ES-I3 (cell line): Measurements from ENCODE around the gene HIC1.

Experiments used
- H3K36me3 ChIP-seq: 2 replicates; pipeline ENCODE4 v1.6.1; 2013; ENCODE audit warnings: mild to moderate bottlenecking, low read length, control low read depth, moderate library complexity; ENCODE audit not compliant: insufficient read depth
- H3K4me1 ChIP-seq: 2 replicates; pipeline ENCODE4 v1.6.1; 2013; ENCODE audit warnings: mild to moderate bottlenecking, control low read depth, low read length; ENCODE audit not compliant: insufficient read depth
- H3K9ac ChIP-seq: 2 replicates; pipeline ENCODE4 v1.6.1; 2013; ENCODE audit warnings: low read depth, mild to moderate bottlenecking, low read length, moderate library complexity
- H3K9me3 ChIP-seq: 2 replicates; pipeline ENCODE4 v1.6.1; 2013; ENCODE audit warnings: mild to moderate bottlenecking, low read length, moderate library complexity; ENCODE audit not compliant: control insufficient read depth, insufficient read depth

HIC1 gene

DNA sequence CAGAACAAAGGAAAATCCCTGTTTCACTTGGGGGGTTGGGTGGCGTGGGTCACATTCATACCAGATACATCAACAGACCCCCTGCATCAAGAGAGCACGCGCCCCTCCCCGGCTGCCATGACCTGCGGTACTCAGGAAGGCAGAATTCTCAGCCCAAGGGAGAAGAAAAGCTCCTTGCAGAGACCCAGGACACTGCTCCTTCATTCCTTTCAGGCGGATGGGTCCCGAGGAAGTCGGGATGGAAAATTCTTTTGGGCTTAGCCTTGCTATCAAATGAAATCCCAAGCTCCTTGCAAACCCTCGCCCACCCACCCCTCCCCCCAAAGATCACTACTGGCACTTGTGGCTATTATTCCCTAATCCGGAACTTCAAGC, 40.6 kb downstream of the HIC1 start:
- no peaks in the 10 kb centered on the region for H3K9me3 ChIP-seq
- peaks cover 17% of the 10 kb centered on the region for H3K4me1 ChIP-seq
- no peak overlapping the region for H3K9ac ChIP-seq
- H3K36me3 ChIP-seq: no peaks in the 10 kb centered on the region; the same call in 1 of the 2 replicates

DNA sequence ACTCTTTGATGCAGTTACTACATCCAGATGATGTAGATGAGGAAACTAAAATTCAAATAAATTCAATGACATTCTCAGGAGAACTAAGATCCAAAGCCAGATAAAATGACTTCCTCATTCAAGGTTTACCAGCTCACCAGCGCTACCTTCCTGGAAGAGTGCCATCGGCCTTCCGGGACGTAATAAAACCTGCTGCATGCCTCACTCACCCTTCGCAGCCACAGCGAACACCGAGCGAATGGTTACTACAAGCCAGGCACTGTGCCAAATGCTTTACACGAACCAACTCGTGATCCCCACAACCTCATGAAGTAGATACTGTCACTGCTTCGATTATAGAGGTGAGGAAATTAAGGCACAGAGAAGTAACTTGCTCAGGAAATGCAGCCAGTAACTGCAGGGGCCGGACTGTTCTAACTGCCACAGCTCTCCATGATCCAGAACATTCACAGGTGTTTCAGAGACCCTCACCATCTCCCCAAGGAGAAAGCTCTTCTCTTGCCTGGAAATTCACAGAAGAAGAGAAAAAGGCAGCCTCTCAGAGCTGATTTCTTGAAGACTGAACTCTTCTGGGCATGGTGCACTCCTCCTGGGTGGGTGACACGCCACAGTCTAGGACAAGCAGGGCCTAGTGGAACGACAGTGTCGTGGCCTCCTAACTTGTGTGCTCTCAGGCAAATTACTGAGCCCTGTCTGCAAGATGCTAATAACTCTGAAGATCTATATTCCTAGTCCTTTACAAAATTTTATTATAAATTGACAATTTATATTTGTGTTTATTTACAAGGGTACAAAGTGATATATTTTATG, 46.8 kb downstream of the HIC1 start:
- Histone ChIP-seq H3K4me1 (no peaks in the 10 kb centered on the region), H3K36me3 (no peaks in the 10 kb centered on the region; the same call in 1 of the 2 replicates), H3K9ac (no peak overlapping the region), H3K9me3 (no peaks in the 10 kb centered on the region)

DNA sequence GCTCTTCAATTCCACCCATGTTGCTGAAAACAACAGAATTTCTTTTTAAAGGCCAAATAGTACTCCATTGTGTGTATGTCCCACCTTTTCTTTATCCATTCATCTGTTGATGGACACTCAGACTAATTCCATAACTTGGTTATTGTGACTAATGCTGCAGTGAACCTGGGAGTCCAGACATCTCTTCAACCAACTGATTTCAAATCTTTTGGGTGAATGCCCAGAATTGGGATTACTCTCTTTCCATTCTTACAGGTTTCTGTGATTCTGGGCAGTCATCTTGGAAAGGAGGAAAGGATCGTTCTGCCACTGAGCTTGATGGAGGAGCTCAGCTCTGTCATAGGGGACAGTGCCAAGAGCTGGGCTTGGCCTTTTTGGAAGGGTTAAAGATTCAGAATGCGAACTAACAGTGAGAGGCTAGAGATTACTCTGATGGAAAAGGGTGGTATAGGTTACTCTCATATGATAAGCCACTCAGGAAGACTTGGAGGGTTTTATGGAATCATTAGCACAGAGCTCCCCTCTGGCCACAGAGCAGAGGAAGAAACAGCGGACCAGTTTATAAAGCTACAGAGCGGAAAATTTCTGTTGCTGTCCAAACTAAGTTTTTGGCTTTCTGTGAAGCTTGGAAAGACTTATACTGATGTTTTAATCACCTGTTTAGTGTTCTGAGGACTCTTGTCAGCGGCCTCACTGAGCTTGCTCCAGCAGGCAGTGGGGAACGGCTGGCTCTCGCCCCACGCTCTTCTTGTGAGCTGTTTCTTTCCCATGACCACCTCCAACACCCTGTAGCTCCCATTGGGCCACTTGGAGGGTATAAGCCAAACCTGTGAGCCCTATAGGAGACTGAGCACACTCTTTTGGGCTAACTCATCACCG, 48.3 kb downstream of the HIC1 start:
- Histone ChIP-seq H3K36me3 (no peaks in the 10 kb centered on the region; the same call in 1 of the 2 replicates), H3K4me1 (no peaks in the 10 kb centered on the region), H3K9me3 (no peaks in the 10 kb centered on the region), H3K9ac (no peak overlapping the region; the same call in 1 of the 2 replicates)

DNA sequence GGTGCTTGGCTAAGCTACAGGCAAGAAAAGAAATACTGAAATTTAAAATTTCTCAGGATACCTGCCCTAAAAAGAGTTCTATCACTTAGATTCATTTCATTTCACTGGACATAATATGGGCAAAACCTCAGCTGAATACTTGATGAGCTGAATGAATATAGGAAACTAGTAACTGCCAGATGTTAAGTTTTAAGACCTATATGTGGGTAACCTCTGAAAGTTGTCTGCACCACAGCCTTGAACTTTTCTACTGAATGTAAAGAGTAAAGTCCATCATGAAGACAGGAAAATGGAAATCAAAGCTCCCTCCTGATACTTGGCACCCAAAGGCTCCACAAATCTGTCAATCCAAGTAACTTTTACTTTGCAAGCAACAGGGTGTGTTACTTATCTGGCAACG, 50.8 kb downstream of the HIC1 start:
- no peaks in the 10 kb centered on the region for H3K4me1 ChIP-seq
- H3K36me3 ChIP-seq: no peaks in the 10 kb centered on the region
- H3K9ac ChIP-seq: no peak overlapping the region
- no peaks in the 10 kb centered on the region for H3K9me3 ChIP-seq

DNA sequence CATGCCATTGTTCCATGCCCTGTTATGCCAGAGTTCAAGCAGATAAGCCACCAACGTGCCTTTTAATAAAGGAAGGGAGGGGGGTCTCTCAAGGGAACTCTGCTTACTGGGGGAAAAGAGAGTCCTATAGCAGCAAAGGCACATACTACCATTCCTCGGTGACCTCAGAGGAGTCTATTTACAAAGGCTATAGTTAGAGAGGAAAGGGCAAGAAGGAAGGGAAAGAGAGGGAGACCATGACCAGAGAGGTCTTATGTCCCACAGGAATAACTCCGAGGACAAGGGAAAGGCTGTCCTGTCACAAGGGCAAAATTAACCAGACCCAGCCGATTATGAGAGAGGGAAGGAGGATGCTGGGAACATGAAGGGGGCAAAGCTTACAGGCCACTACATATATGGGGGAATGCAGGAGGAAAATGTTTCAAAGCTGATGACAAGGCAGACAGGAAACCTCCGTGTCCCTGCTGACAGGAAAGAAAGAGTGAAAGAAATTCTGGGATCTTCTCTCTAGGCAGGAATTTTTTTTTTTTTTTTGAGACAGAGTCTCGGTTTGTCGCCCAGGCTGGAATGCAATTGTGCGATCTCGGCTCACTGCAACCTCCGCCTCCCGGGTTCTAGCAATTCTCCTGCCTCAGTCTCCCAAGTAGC, 51.5 kb downstream of the HIC1 start:
- H3K4me1 ChIP-seq: no peaks in the 10 kb centered on the region
- no peaks in the 10 kb centered on the region for H3K36me3 ChIP-seq
- H3K9ac ChIP-seq: no peak overlapping the region
- no peaks in the 10 kb centered on the region for H3K9me3 ChIP-seq

DNA sequence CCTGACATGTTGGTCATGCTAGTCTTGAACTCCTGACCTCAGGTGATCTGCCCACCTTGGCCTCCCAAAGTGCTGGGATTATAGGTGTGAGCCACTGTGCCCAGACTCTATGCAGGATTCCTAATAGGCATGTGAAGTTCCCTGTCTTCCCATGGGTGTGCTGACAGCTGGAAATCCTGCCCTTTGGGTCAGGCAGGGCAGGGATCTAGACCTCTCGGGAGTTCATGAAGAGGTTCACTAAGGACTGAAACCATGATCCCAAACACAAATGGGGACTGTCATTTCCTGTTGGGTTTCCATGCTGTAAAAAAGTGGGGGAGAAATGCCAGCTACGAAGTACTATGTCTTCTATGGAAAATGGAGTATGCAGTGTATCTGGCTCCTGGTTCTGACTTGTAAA, 52.1 kb downstream of the HIC1 start:
- Histone ChIP-seq H3K36me3 (no peaks in the 10 kb centered on the region), H3K4me1 (no peaks in the 10 kb centered on the region)

DNA sequence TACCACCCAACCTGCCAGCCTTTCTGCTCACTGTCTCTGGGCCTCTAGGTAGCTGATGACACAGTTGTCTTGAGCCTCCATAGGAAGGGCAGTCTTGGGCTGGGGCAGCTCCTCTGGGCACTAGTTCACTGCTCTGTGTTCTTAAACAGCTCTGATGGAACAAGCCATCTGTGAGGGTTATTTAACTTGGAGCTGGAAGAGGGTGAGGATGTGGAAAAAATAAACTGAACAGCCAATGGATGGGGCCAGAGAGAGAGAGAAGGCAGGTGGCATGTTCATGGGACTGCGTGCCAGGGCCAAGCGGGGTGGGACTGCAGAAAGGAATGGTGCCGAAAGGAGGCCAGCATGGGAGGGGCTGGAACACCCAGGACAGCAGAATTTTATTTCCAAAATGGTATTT, 52.6 kb downstream of the HIC1 start:
- H3K9ac ChIP-seq: no peak overlapping the region
- H3K9me3 ChIP-seq: no peaks in the 10 kb centered on the region
- no peaks in the 10 kb centered on the region for H3K36me3 ChIP-seq
- H3K4me1 ChIP-seq: no peaks in the 10 kb centered on the region

More for the DNA sequence above, 52.1 kb downstream of the HIC1 start:
- no peak overlapping the region for H3K9ac ChIP-seq
- no peaks in the 10 kb centered on the region for H3K9me3 ChIP-seq

DNA sequence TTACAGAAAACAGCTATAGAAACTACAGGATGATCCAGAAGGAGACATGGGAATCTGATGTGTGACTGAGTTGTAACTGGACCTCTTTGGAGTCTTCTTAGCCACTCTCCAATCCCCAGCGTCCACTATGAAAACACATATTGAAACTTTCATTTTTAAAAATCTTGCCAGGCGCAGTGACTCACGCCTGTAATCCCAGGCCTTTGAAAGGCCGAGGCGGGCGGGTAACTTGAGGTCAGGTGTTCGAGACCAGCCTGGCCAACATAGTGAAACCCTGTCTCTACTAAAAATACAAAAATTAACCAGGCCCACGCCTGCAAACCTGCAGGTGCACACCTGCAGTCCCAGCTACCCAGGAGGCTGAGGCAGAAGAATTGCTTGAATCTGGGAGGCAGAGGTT, 53.3 kb downstream of the HIC1 start:
- Histone ChIP-seq H3K36me3 (no peaks in the 10 kb centered on the region), H3K9ac (no peak overlapping the region), H3K9me3 (no peaks in the 10 kb centered on the region), H3K4me1 (no peaks in the 10 kb centered on the region)

DNA sequence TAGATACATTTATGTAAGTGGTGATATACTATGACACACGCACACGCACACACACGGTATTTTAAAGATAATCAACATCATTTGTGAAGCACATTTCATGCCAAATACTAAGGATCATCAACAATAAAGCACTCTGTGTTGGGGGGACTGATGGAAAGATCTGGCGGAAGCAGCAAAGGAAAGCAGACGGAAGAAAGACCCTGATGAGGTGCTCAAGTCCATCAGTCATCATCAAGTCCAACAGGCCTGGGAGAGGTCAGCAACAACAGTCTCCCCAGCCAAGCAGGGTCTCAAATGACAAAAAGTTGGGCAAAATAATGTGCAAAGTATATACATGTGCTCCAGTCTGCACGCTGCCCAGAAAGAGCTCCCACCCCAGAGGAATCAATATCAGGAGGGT, 55.5 kb downstream of the HIC1 start:
- no peak overlapping the region for H3K9ac ChIP-seq
- H3K9me3 ChIP-seq: no peaks in the 10 kb centered on the region

DNA sequence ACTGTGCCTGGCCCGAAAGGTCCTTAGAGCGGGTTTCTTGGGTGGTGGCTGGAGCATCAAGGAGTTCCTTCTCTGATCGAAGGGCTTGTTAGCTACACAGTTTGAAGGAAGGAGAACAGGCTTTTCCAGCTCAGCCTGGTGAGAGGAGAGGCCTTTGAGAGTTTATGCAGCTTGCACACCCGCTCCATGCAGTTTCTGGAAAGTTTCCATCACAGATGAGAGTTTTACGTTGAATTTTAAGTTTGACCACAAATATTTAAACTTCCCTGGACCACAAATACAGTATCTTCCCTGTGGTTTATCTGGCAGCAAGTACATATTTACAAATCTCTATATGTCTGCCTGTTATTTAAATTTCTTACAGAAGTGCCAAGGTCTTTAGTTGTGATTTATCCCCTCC, 56.8 kb downstream of the HIC1 start:
- H3K36me3 ChIP-seq: no peaks in the 10 kb centered on the region
- H3K9me3 ChIP-seq: no peaks in the 10 kb centered on the region
- no peak overlapping the region for H3K9ac ChIP-seq
- no peaks in the 10 kb centered on the region for H3K4me1 ChIP-seq

More for the DNA sequence above, 55.5 kb downstream of the HIC1 start:
- Histone ChIP-seq H3K4me1 (no peaks in the 10 kb centered on the region), H3K36me3 (no peaks in the 10 kb centered on the region)
